ENCODE results near the gene TPX2. TPM values are rescaled to one million over a fixed set of nuclear protein-coding genes. Genes with fewer than 3 reads are reported as not detected.
"Not testable (repeated sequence)": the region's sequence is repeated elsewhere in the genome, so short reads cannot be mapped to it uniquely, and the experiment has no call there.

TPX2 gene
- total RNA-seq, 5 donors from 2014 or later (not counting 1 experiment from before 2014, with no cell fraction given) = 0.99 to 3.0 (median 1.4) TPM

DNA sequence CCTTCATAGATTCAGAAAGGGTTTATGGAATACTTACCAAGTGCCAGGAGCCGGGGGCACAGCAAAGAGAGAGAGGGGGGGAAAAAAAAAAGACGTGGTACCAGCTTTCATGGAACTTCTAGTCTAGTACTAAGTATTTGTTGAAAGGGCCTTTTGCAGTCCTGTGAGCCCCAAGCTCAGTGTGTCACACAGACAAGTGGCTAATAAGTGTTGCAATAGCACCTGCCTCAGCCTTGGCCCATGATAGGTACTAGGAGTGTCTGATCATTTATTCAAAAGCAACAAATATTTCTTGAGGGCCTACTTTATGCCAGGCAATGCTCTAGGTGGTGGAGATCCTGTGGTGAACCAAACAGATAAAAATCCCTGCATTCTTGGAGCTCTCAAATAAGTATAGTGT, 88.0 kb downstream of the TPX2 start:
- Mint-ChIP-seq H3K27ac (no peak overlapping the region), H3K36me3 (no peaks in the 10 kb centered on the region), H3K4me3 (no peak overlapping the region), H3K27me3 (peaks cover 0 to 3% of the 10 kb centered on the region in 2 donors), H3K4me1 (peaks cover 0 to 8% (median 2%) of the 10 kb centered on the region in 3 donors), H3K9me3 (no peaks in the 10 kb centered on the region)
- Histone ChIP-seq H3K4me1 (ENCODE audit: control insufficient read depth in 1 of 2, extremely low read depth in 1 of 2, insufficient read depth in 2 of 2, low read length in 2 of 2) (peaks cover 0 to 10% of the 10 kb centered on the region in 2 experiments), H3K27me3 (replicated peaks in 1 of 2; ENCODE audit: control insufficient read depth in 2 of 2, extremely low read depth in 1 of 2, insufficient read depth in 2 of 2, low read length in 1 of 2) (peaks cover 0 to 22% of the 10 kb centered on the region in 2 experiments), H3K9me3 (no peaks in the 10 kb centered on the region), H3K4me3 (ENCODE audit: control insufficient read depth in 1 of 2, extremely low read depth in 1 of 2, low read length in 1 of 2) (no peak overlapping the region), H3K27ac (ENCODE audit: low read length) (no peak overlapping the region), H3K36me3 (ENCODE audit: control insufficient read depth in 2 of 2, extremely low read depth in 1 of 2, insufficient read depth in 1 of 2, low read length in 1 of 2) (no peaks in the 10 kb centered on the region)
- POLR2A ChIA-PET = interaction anchor here in 1 of 2 donors (0.6 kb wide), 1 partner anchor 282 kb away, joined by 3 read pairs; the partner anchor contains the start of gene TM9SF4
- DNase-seq = no peak
- WGBS (ENCODE audit: insufficient coverage) = 40% methylated on average over 1 of the region's 2 CpGs
- CTCF ChIA-PET = interaction anchor here in 1 of 2 donors (0.5 kb wide), 1 partner anchor 26 kb away, joined by 3 read pairs; no protein-coding TSS in a partner anchor
- no peak for ATAC-seq (replicated peaks in 1 of 4)

DNA sequence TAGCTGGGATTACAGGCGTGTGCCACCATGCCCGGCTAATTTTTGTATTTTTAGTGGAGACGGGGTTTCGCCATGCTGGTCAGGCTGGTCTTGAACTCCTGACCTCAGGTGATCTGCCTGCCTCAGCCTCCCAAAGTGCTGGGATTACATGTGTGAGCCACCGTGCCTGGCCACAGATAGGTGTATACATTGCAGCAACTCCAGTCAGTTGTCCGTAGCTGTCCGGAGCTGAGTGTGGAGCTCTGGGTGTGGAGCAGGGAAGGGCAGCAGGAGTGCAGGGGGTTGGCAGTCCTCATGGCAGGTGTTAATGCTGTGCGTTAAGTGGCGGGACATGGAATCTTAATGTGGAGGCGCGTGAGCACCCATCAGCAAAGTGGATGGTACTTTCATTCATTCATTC, 88.9 kb downstream of the TPX2 start:
- H3K9me3 Mint-ChIP-seq; H3K27ac ChIP-seq (ENCODE audit: low read length): not testable (repeated sequence)
- CTCF ChIA-PET = interaction anchor here in 1 of 2 donors (0.7 kb wide), 1 partner anchor 1133 kb away, joined by 13 read pairs; no protein-coding TSS in a partner anchor

DNA sequence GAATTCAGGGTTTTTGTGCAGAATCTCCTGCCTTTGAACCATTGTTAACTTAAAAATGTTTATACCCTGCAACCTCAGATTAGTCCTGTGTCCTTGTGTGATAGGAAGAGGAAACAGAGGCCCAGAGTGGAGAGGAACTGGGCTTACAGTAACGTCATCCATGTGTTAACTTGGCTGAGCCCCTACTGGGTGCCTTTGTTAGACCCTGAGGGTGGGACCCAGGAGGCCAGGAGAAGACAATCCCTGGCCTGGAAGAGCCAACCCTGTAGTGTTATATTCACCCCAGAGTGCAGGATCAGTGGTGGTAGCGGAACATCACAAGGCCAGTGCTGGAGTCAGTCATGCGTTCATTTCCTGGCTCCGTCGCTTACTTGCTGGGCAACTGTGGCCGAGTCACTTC, 90.6 kb downstream of the TPX2 start:
- no peaks in the 10 kb centered on the region for H3K4me1 Mint-ChIP-seq
- no peaks in the 10 kb centered on the region for H3K9me3 Mint-ChIP-seq
- Histone ChIP-seq H3K36me3 (ENCODE audit: control insufficient read depth in 2 of 2, extremely low read depth in 1 of 2, insufficient read depth in 1 of 2, low read length in 1 of 2) (no peaks in the 10 kb centered on the region), H3K4me3 (ENCODE audit: control insufficient read depth in 1 of 2, extremely low read depth in 1 of 2, low read length in 1 of 2) (no peak overlapping the region), H3K27ac (ENCODE audit: low read length) (no peak overlapping the region), H3K4me1 (ENCODE audit: control insufficient read depth in 1 of 2, extremely low read depth in 1 of 2, insufficient read depth in 2 of 2, low read length in 2 of 2) (no peaks in the 10 kb centered on the region), H3K27me3 (replicated peaks in 1 of 2; ENCODE audit: control insufficient read depth in 2 of 2, extremely low read depth in 1 of 2, insufficient read depth in 2 of 2, low read length in 1 of 2) (peaks cover 0 to 19% of the 10 kb centered on the region in 2 experiments), H3K9me3 (no peaks in the 10 kb centered on the region)
- H3K27me3 Mint-ChIP-seq = no peaks in the 10 kb centered on the region
- WGBS (ENCODE audit: insufficient coverage) = 96% methylated on average over 4 of the region's 6 CpGs
- H3K4me3 Mint-ChIP-seq = no peak overlapping the region
- H3K27ac Mint-ChIP-seq = no peak overlapping the region
- ATAC-seq (replicated peaks in 1 of 4) = no peak
- no peak for DNase-seq
- POLR2A ChIA-PET = no interaction called here
- H3K36me3 Mint-ChIP-seq = no peaks in the 10 kb centered on the region
- CTCF ChIA-PET = no interaction called here

More for the DNA sequence above, 88.9 kb downstream of the TPX2 start:
- H3K4me1 Mint-ChIP-seq; H3K27me3 Mint-ChIP-seq; H3K36me3 ChIP-seq (ENCODE audit: control insufficient read depth in 2 of 2, extremely low read depth in 1 of 2, insufficient read depth in 1 of 2, low read length in 1 of 2); H3K9me3 ChIP-seq; H3K36me3 Mint-ChIP-seq; H3K4me3 ChIP-seq (ENCODE audit: control insufficient read depth in 1 of 2, extremely low read depth in 1 of 2, low read length in 1 of 2); H3K4me3 Mint-ChIP-seq; DNase-seq; POLR2A ChIA-PET; ATAC-seq (replicated peaks in 1 of 4); H3K27ac Mint-ChIP-seq; H3K4me1 ChIP-seq (ENCODE audit: control insufficient read depth in 1 of 2, extremely low read depth in 1 of 2, insufficient read depth in 2 of 2, low read length in 2 of 2): not testable (repeated sequence)
- H3K27me3 ChIP-seq (replicated peaks in 1 of 2; ENCODE audit: control insufficient read depth in 2 of 2, extremely low read depth in 1 of 2, insufficient read depth in 2 of 2, low read length in 1 of 2) = peaks cover 0 to 13% of the 10 kb centered on the region in 2 experiments
- 98% methylated on average over 7 of the region's 11 CpGs for WGBS (ENCODE audit: insufficient coverage)

DNA sequence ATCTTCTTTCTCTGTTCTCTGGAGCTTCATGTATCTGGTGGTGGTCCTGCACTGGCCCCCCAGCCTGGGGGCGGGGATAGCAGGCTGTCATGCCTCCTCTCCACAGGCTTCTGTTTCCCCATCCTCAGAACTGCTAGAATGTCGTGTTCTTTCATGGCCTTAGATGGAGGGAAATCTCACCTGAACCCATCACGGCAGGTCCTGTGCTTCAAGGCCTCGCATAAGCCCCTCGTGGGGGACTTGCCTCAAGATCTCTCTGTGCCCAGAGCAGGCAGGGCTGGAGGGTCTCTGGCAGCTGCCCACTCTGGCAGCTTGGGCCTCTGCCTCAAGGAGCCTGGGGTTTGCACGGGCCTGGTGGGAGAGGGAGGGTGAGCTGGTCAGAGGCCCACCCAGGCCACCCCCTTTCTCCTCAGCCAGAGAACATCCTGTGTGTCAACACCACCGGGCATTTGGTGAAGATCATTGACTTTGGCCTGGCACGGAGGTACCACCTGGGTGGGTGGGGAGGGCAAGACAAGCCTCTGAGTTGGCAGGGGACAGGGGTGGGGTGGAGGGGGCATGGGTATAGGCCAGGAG, 91.4 kb downstream of the TPX2 start:
- no peaks in the 10 kb centered on the region for H3K27me3 Mint-ChIP-seq
- H3K36me3 ChIP-seq (ENCODE audit: control insufficient read depth in 2 of 2, extremely low read depth in 1 of 2, insufficient read depth in 1 of 2, low read length in 1 of 2) = no peaks in the 10 kb centered on the region
- peaks cover 0 to 3% (median 0%) of the 10 kb centered on the region in 3 donors for H3K4me1 Mint-ChIP-seq
- CTCF ChIA-PET = interaction anchor here in 1 of 2 donors (0.6 kb wide), 1 partner anchor 11 kb away, joined by 3 read pairs; no protein-coding TSS in a partner anchor
- peaks cover 0 to 16% of the 10 kb centered on the region in 2 experiments for H3K27me3 ChIP-seq (replicated peaks in 1 of 2; ENCODE audit: control insufficient read depth in 2 of 2, extremely low read depth in 1 of 2, insufficient read depth in 2 of 2, low read length in 1 of 2)
- no peak overlapping the region for H3K27ac Mint-ChIP-seq
- H3K9me3 Mint-ChIP-seq = no peaks in the 10 kb centered on the region
- no peaks in the 10 kb centered on the region for H3K36me3 Mint-ChIP-seq
- POLR2A ChIA-PET = no interaction called here
- H3K27ac ChIP-seq (ENCODE audit: low read length) = no peak overlapping the region
- H3K4me3 ChIP-seq (ENCODE audit: control insufficient read depth in 1 of 2, extremely low read depth in 1 of 2, low read length in 1 of 2) = no peak overlapping the region
- no peaks in the 10 kb centered on the region for H3K9me3 ChIP-seq
- DNase-seq (no peak), ATAC-seq (replicated peaks in 1 of 4) (no peak)
- WGBS (ENCODE audit: insufficient coverage) = 86% methylated on average over 5 of the region's 8 CpGs
- H3K4me3 Mint-ChIP-seq = no peak overlapping the region
- H3K4me1 ChIP-seq (ENCODE audit: control insufficient read depth in 1 of 2, extremely low read depth in 1 of 2, insufficient read depth in 2 of 2, low read length in 2 of 2) = peaks cover 0 to under 1% of the 10 kb centered on the region in 2 experiments

DNA sequence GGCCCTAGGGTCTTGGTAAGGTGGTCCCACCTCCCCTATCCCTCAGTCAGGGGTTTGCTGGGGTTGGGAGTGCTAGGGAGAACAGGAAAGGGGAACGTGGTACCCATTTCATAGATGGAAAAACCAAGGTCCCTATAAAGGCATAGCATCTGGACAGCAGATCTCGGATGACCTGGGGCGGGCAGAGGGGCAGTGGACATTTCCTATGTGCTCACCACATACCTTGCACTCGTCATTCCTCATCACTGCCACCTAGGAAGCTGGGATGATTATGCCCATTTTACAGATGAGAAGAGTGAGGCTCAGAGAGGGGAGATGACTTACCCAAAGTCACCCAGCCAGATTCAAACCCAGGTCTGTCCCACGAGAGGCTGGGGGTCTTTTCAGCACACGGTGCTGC, 92.1 kb downstream of the TPX2 start:
- H3K27ac Mint-ChIP-seq = no peak overlapping the region
- Histone ChIP-seq H3K9me3 (no peaks in the 10 kb centered on the region), H3K27ac (ENCODE audit: low read length) (no peak overlapping the region), H3K27me3 (replicated peaks in 1 of 2; ENCODE audit: control insufficient read depth in 2 of 2, extremely low read depth in 1 of 2, insufficient read depth in 2 of 2, low read length in 1 of 2) (peaks cover 0 to 16% of the 10 kb centered on the region in 2 experiments), H3K4me3 (ENCODE audit: control insufficient read depth in 1 of 2, extremely low read depth in 1 of 2, low read length in 1 of 2) (no peak overlapping the region), H3K36me3 (ENCODE audit: control insufficient read depth in 2 of 2, extremely low read depth in 1 of 2, insufficient read depth in 1 of 2, low read length in 1 of 2) (no peaks in the 10 kb centered on the region), H3K4me1 (ENCODE audit: control insufficient read depth in 1 of 2, extremely low read depth in 1 of 2, insufficient read depth in 2 of 2, low read length in 2 of 2) (peaks cover 0 to 7% of the 10 kb centered on the region in 2 experiments)
- no peak overlapping the region for H3K4me3 Mint-ChIP-seq
- CTCF ChIA-PET = interaction anchor here in 1 of 2 donors (0.6 to 1.0 kb wide), 2 partner anchors 8 to 10 kb away, joined by 3 read pairs; no protein-coding TSS in a partner anchor
- H3K36me3 Mint-ChIP-seq = no peaks in the 10 kb centered on the region
- ATAC-seq (replicated peaks in 1 of 4) = no peak
- DNase-seq = no peak
- H3K27me3 Mint-ChIP-seq = no peaks in the 10 kb centered on the region
- POLR2A ChIA-PET = no interaction called here
- no peaks in the 10 kb centered on the region for H3K9me3 Mint-ChIP-seq
- WGBS (ENCODE audit: insufficient coverage) = 68% methylated on average over 2 of the region's 6 CpGs
- H3K4me1 Mint-ChIP-seq = peaks cover 0 to 8% (median 4%) of the 10 kb centered on the region in 3 donors

DNA sequence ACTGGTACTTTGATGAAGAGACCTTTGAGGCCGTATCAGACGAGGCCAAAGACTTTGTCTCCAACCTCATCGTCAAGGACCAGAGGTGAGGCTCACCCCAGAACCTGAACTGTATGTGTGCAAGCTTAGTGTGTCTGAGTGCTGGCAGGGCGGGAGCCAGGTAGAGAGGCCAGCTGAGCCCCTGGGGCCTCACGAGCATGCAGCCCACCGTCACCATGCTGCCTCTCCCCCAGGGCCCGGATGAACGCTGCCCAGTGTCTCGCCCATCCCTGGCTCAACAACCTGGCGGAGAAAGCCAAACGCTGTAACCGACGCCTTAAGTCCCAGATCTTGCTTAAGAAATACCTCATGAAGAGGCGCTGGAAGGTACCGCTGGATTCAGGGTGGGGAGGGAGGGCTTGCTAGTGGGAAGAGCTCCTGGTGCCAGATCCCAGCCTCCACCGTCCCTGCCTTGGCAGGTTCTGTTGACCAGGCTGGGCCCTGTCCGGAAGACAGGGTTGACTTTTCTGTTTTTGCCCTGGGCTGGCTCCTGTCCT, 92.7 kb downstream of the TPX2 start:
- Mint-ChIP-seq H3K27ac (no peak overlapping the region), H3K4me1 (peaks cover 0 to 11% (median 5%) of the 10 kb centered on the region in 3 donors), H3K9me3 (no peaks in the 10 kb centered on the region), H3K4me3 (no peak overlapping the region), H3K36me3 (no peaks in the 10 kb centered on the region), H3K27me3 (no peaks in the 10 kb centered on the region)
- 97% methylated on average over 12 of the region's 17 CpGs for WGBS (ENCODE audit: insufficient coverage)
- ChIA-PET POLR2A (no interaction called here), CTCF (interaction anchor here in 1 of 2 donors (0.6 to 1.0 kb wide), 2 partner anchors 9 to 255 kb away, joined by 3 read pairs; no protein-coding TSS in a partner anchor)
- no peak for ATAC-seq (replicated peaks in 1 of 4)
- Histone ChIP-seq H3K4me1 (ENCODE audit: control insufficient read depth in 1 of 2, extremely low read depth in 1 of 2, insufficient read depth in 2 of 2, low read length in 2 of 2) (peaks cover 0 to 14% of the 10 kb centered on the region in 2 experiments), H3K9me3 (no peaks in the 10 kb centered on the region), H3K27ac (ENCODE audit: low read length) (no peak overlapping the region), H3K27me3 (replicated peaks in 1 of 2; ENCODE audit: control insufficient read depth in 2 of 2, extremely low read depth in 1 of 2, insufficient read depth in 2 of 2, low read length in 1 of 2) (peaks cover 0 to 18% of the 10 kb centered on the region in 2 experiments), H3K4me3 (ENCODE audit: control insufficient read depth in 1 of 2, extremely low read depth in 1 of 2, low read length in 1 of 2) (no peak overlapping the region), H3K36me3 (ENCODE audit: control insufficient read depth in 2 of 2, extremely low read depth in 1 of 2, insufficient read depth in 1 of 2, low read length in 1 of 2) (no peaks in the 10 kb centered on the region)
- DNase-seq = no peak

All from T-cell (primary cell).